ENCODE data around the gene RGL1. TPM values are rescaled to one million over a fixed set of nuclear protein-coding genes. Genes with fewer than 3 reads are reported as not detected.

The RGL1 gene
- total and polyA plus RNA-seq, 8 donors, result 0.58 to 22.2 (median 8.5) TPM

DNA sequence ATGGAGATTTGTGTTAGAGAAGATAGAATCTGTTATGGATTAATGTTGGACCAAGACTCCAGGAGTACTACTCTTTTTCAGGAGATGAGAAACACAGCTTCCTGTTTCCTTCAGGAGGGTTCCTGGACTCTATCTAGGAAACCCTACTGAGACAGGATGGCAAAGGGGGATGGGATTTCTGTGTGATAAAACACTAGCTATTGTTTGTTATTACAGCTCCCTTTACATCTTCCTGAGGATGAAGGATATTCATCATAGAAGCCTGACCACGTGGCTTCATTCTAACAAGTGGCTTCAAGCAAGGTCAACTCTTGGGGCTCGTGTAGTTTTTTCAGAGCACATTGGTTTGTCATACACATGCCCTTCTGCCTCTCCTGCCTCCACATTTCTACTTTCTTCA is 33.3 kb downstream of the RGL1 start:
- no peak for DNase-seq
- Histone ChIP-seq H3K27ac (no peak overlapping the region), H3K4me1 (peaks cover 0 to 35% (median 9%) of the 10 kb centered on the region in 4 donors), H3K9me3 (no peaks in the 10 kb centered on the region), H3K36me3 (no peaks in the 10 kb centered on the region), H3K4me3 (no peak overlapping the region), H3K27me3 (no peaks in the 10 kb centered on the region)
- intact Hi-C loops (cut with DNase I; ENCODE audit: low total_unique reads), result no loop called here
- TF ChIP-seq EP300 (IDR thresholded peaks at IDR 0.05), result no peak
- no peak for TF ChIP-seq POLR2AphosphoS5 (IDR thresholded peaks at IDR 0.05)
- TF ChIP-seq, protein P1, sequence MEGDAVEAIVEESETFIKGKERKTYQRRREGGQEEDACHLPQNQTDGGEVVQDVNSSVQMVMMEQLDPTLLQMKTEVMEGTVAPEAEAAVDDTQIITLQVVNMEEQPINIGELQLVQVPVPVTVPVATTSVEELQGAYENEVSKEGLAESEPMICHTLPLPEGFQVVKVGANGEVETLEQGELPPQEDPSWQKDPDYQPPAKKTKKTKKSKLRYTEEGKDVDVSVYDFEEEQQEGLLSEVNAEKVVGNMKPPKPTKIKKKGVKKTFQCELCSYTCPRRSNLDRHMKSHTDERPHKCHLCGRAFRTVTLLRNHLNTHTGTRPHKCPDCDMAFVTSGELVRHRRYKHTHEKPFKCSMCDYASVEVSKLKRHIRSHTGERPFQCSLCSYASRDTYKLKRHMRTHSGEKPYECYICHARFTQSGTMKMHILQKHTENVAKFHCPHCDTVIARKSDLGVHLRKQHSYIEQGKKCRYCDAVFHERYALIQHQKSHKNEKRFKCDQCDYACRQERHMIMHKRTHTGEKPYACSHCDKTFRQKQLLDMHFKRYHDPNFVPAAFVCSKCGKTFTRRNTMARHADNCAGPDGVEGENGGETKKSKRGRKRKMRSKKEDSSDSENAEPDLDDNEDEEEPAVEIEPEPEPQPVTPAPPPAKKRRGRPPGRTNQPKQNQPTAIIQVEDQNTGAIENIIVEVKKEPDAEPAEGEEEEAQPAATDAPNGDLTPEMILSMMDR (IDR thresholded peaks at IDR 0.05), result no peak
- TF ChIP-seq POLR2A (IDR thresholded peaks at IDR 0.05), result no peak
- WGBS, 5 donors, result 62 to 74% (median 71%) methylated on average over 2 of the region's 2 CpGs

DNA sequence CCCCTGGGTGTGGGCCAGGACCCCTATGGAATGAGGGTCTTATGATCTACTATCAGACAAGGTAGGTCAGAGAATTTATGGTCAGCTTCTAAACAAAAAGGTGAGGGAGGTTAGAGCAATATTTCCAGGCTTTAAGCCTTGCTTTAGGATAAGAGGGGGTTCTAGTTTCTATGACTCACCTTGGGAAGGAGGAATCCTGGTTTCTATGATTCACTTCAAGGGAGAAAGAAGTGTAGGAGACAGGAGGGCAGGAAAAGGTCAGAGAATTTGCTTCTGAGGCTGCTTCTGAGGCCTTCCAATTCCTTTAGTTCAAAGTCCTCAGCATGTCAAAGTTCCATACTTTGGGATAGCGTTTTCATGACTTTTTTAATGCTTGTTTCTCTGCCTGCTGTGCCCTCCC is 35.2 kb downstream of the RGL1 start:
- TF ChIP-seq POLR2A (IDR thresholded peaks at IDR 0.05), result no peak
- TF ChIP-seq POLR2AphosphoS5 (IDR thresholded peaks at IDR 0.05), result no peak
- no peak for TF ChIP-seq EP300 (IDR thresholded peaks at IDR 0.05)
- TF ChIP-seq, protein P1 (IDR thresholded peaks at IDR 0.05), result no peak
- Histone ChIP-seq H3K27me3 (no peaks in the 10 kb centered on the region), H3K4me3 (no peak overlapping the region), H3K27ac (no peak overlapping the region), H3K4me1 (peaks cover 0 to 39% (median 9%) of the 10 kb centered on the region in 4 donors), H3K36me3 (no peaks in the 10 kb centered on the region), H3K9me3 (no peaks in the 10 kb centered on the region)
- intact Hi-C loops (cut with DNase I; ENCODE audit: low total_unique reads), result no loop called here
- WGBS, 5 donors, result 70 to 93% (median 92%) methylated on average over 1 of the region's 1 CpG
- DNase-seq, result no peak

DNA sequence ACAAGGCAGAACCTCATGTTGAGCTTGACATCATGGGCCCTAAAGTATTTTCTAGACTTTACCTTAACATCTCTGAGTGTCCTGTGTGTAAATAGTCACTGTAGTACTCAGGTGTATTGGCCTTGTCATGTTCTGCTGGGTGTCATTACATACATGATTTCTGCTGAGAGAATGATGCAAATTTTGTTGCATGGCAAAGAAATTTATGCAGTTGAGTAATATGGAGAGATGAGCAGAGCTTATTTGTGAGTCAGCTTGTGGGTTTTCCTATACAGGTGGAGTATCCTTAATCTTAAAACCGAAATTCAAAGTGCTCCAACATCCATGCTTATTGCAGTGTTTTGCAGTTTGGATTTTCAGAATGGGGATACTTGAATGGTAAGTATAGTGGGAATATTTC is 36.6 kb downstream of the RGL1 start:
- TF ChIP-seq, protein P1 (IDR thresholded peaks at IDR 0.05), result no peak
- no peak for TF ChIP-seq POLR2AphosphoS5 (IDR thresholded peaks at IDR 0.05)
- TF ChIP-seq POLR2A (IDR thresholded peaks at IDR 0.05), result no peak
- TF ChIP-seq EP300 (IDR thresholded peaks at IDR 0.05), result no peak
- no peak for DNase-seq
- Histone ChIP-seq H3K4me3 (no peak overlapping the region), H3K27ac (peak overlapping the region in 3 of 5 donors; percentile 64 to 73 (median 67)), H3K9me3 (no peaks in the 10 kb centered on the region), H3K36me3 (no peaks in the 10 kb centered on the region), H3K4me1 (peaks cover 0 to 35% (median 9%) of the 10 kb centered on the region in 4 donors), H3K27me3 (no peaks in the 10 kb centered on the region)
- WGBS, 5 donors, result 0 to 47% (median 0%) methylated on average over 1 of the region's 1 CpG
- intact Hi-C loops (cut with DNase I; ENCODE audit: low total_unique reads), result no loop called here

DNA sequence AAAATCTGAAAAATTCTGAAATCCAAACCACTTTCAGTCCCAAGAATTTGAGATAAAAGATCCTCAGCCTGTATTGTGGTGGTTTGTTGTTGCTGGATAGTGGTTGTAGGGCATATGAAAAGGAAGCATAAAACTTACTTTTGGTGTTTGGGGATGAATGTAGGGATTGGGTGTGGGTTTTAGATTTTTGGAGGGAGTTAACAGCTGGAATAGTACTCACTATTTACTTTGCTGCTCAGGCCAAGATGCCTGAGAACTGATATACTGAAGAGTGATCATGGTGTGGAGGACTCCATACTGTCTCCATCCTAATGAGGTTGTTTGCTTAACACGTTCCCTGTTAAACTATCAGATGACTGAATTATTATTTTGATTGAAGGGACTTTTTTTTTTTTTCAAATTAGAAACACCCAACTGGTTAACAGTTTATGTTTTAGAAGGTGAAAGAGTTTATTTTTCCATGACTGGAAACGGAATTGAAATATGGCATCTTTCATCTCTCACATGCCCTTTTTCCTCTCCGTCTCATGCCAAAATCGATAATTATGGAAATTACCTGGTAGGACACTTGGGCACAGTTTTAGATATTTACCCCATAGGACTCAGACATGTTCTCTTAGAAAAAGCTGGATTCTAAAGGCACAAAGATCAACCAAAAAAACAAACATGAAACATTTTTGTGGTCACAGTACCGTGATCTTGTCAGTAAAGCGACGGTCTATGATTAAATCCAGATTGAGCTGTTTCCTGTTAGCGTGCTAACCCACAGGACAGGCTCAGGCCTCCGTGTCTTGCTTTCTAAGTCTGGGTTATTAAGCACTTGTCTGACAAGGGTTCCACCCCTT is 37.3 kb downstream of the RGL1 start:
- Histone ChIP-seq H3K4me1 (peaks cover 0 to 35% (median 9%) of the 10 kb centered on the region in 4 donors), H3K27ac (peak overlapping the region in 4 of 5 donors; percentile 1 to 73 (median 66)), H3K9me3 (no peaks in the 10 kb centered on the region), H3K27me3 (no peaks in the 10 kb centered on the region), H3K4me3 (no peak overlapping the region), H3K36me3 (no peaks in the 10 kb centered on the region)
- TF ChIP-seq POLR2AphosphoS5 (IDR thresholded peaks at IDR 0.05) (peak in 1 of 3 donors; percentile 61), POLR2A (IDR thresholded peaks at IDR 0.05) (no peak)
- 34 to 55% (median 43%) methylated on average over 9 of the region's 9 CpGs for WGBS, 5 donors
- peak in 1 of 2 donors; percentile 80 for DNase-seq
- intact Hi-C loops (cut with DNase I; ENCODE audit: low total_unique reads), result no loop called here

DNA sequence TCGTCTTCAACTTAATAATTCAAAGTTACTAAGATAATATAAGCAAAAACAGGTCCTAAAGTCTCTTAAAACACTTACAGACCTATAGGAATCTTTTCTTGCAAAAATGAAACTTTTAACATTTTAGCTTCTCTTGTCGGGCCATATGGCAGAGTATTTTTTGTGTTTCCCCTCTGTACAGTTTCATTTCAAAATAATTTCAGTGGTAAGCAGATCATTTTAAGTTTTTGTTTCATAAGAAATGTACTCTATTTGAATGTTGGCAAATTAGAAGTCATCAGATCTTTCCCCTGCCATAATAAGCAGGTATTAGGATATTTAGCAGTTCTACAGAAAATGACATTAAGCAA is 37.9 kb downstream of the RGL1 start:
- WGBS, 5 donors, result 40 to 68% (median 49%) methylated on average over 2 of the region's 2 CpGs
- H3K36me3 ChIP-seq, result no peaks in the 10 kb centered on the region
- no peaks in the 10 kb centered on the region for H3K9me3 ChIP-seq
- TF ChIP-seq POLR2A (IDR thresholded peaks at IDR 0.05) (no peak), EP300 (IDR thresholded peaks at IDR 0.05) (no peak), POLR2AphosphoS5 (IDR thresholded peaks at IDR 0.05) (no peak)
- TF ChIP-seq, protein P1 (IDR thresholded peaks at IDR 0.05), result no peak
- intact Hi-C loops (cut with DNase I; ENCODE audit: low total_unique reads), result no loop called here
- H3K4me3 ChIP-seq, result no peak overlapping the region
- H3K4me1 ChIP-seq, result peaks cover 0 to 35% (median 9%) of the 10 kb centered on the region in 4 donors
- DNase-seq, result no peak
- peak overlapping the region in 4 of 5 donors; percentile 1 to 73 (median 66) for H3K27ac ChIP-seq
- H3K27me3 ChIP-seq, result no peaks in the 10 kb centered on the region
